Thyroid gland (tissue), 4 donors: ENCODE measurements around the gene DGKZ. TPM values are rescaled to one million over a fixed set of nuclear protein-coding genes. Genes with fewer than 3 reads are reported as not detected.
A peak's percentile ranks its signal among the peaks of the same experiment; 100 is the strongest.

Experiments
- DNase-seq, 2 donors: peaks; one replicate each; pipeline ENCODE4 v3.0.0-alpha.2; 2019
- H3K27ac ChIP-seq, 3 donors: fragments of 200-600 bp; sonication (generic); 1 replicate in 2 of 3; 2 replicates in 1 of 3; pipeline ENCODE4 v1.5.1; 2016 to 2019; ENCODE audit warnings: mild to moderate bottlenecking in 1 of 3, moderate library complexity in 1 of 3
- H3K27me3 ChIP-seq: fragments of 200-600 bp; sonication (generic); one replicate; pipeline ENCODE4 v1.5.1; 2019
- H3K36me3 ChIP-seq, 2 donors: fragments of 200-600 bp; sonication (generic); one replicate each; pipeline ENCODE4 v1.5.1; 2016 to 2019
- H3K4me1 ChIP-seq, 2 donors: fragments of 200-600 bp; sonication (generic); one replicate each; pipeline ENCODE4 v1.5.1; 2017 to 2019
- H3K4me3 ChIP-seq, 3 donors: fragments of 200-600 bp; sonication (generic); replicated peaks in 1 of 3; 1 replicate in 2 of 3; 2 replicates in 1 of 3; pipeline ENCODE4 v1.5.1; 2016; ENCODE audit warnings: mild to moderate bottlenecking in 1 of 3
- H3K9me3 ChIP-seq: fragments of 200-600 bp; sonication (generic); one replicate; pipeline ENCODE4 v1.5.1; 2017
- CTCF ChIP-seq, 6 experiments: fragments of 200-600 bp in 3 of 6; fragments of 450-650 bp in 3 of 6; sonication (generic) in 3 of 6; IDR thresholded peaks; one replicate each; pipeline ENCODE4 v1.5.1; 2016 to 2019; ENCODE audit warnings: antibody characterized with exemption in 6 of 6, mild to moderate bottlenecking in 2 of 6, inconsistent platforms in 1 of 6, moderate library complexity in 1 of 6
- POLR2A ChIP-seq, 2 donors: fragments of 450-650 bp; IDR thresholded peaks; one replicate each; pipeline ENCODE4 v1.6.1; 2017; ENCODE audit warnings: antibody characterized with exemption in 2 of 2, mild to moderate bottlenecking in 2 of 2, moderate library complexity in 1 of 2
- WGBS, 2 donors: methylation state at CpG; one replicate each; pipeline ENCODE4 v1.1.5; 2017; 5-methylcytosine and 5-hydroxymethylcytosine counted together
- intact Hi-C: fragments of 100-400 bp; cut with DNase I; formaldehyde crosslinking; loops from one replicate; pipeline ENCODE4 v1.15.1; 2023
- total RNA-seq, 4 donors: library from RNA; depleted of rRNA; stranded (reverse); fragments of >200 nt; gene quantifications; one replicate each; pipeline ENCODE4 v1.2.3, GENCODE V29; 2016

The DGKZ gene
- total RNA-seq, 4 donors from 2014 or later: 29.7 to 53.5 (median 41.8) TPM

DNA sequence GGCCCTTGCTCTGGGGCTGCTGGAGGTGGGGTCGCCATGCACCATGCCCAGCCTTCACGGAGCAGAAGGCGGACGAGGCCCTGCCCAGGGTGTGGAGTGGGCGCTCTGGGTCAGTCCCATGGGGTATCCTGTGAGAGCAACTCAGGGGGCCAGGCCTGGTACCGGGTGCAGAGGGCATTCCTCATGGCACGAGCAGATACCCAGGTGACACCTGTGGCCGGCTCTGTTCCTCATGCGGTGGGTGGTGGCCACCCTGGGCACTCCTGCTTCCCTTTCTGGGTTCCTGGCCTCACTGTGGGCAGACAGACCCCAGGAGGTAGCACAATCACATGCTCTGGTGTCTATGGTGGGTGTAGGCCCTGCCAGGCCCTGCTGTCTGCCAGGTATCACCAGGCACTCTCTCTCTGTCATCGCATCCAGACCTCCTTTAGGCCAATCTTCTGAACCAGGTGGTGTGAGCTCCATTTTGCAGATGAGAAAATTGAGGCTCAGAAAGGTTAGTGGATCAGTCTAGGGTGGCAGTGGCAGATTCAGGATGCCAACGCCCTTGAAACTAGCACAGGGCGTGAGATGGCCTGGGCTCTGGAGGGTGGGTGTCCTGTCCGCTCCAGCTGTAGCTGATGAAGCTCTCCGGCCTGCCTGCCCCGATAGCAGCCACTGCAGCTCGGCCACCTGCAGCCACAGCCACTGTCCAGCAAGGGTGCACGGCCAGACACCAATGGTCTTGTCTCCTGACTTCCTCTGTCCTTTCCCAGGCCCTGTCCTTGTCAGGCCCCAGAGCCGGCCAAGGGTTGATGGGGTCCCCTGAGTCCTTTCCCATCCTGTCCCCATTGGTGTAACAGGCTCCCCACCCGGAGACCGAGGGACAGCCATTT lies 15.1 kb downstream of the DGKZ start:
- H3K36me3 ChIP-seq: no peaks in the 10 kb centered on the region
- 76 to 84% methylated on average over 19 to 20 of the region's 20 CpGs for WGBS, 2 donors
- peaks cover 18 to 27% of the 10 kb centered on the region in 2 donors for H3K4me1 ChIP-seq
- no peak for DNase-seq
- no peak for TF ChIP-seq POLR2A (IDR thresholded peaks at IDR 0.05)
- no peak for TF ChIP-seq CTCF (IDR thresholded peaks at IDR 0.05)
- H3K4me3 ChIP-seq: no peak overlapping the region
- peak overlapping the region in 2 of 3 donors; percentile 38 to 43 for H3K27ac ChIP-seq
- no peaks in the 10 kb centered on the region for H3K9me3 ChIP-seq
- intact Hi-C loops: no loop called here
- no peaks in the 10 kb centered on the region for H3K27me3 ChIP-seq

DNA sequence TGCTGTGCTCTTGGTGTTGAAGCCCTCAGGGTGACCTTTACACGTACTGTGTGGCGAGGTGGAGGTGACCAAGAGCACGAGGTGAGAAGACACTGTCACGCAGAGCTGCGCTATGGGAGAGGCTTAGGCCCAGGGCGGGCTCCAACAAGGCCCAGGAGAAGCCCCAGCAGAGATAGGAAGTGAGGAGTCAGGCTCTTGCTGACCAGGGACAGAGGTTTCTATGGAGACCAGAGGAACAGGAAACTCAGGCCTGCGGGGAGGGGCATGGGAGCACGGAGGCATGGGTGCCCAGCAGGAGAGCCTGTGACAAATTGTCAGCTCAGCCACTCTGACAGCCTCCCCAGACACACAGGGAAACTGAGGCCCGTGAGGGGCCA lies 15.8 kb downstream of the DGKZ start:
- no peak overlapping the region for H3K4me3 ChIP-seq

GRCh38 chr11:46363455-46364005 lies 16.3 kb downstream of the DGKZ start:
- H3K9me3 ChIP-seq: no peaks in the 10 kb centered on the region
- TF ChIP-seq POLR2A (IDR thresholded peaks at IDR 0.05) (no peak), CTCF (IDR thresholded peaks at IDR 0.05) (no peak)
- intact Hi-C loops: no loop called here
- no peak overlapping the region for H3K4me3 ChIP-seq
- peaks cover 0 to 7% of the 10 kb centered on the region in 2 donors for H3K36me3 ChIP-seq
- no peak overlapping the region for H3K27ac ChIP-seq
- H3K27me3 ChIP-seq: no peaks in the 10 kb centered on the region
- DNase-seq: no peak
- WGBS, 2 donors: 50 to 72% methylated on average over 8 to 9 of the region's 21 CpGs
- peaks cover 18 to 29% of the 10 kb centered on the region in 2 donors for H3K4me1 ChIP-seq

More for the DNA sequence above, 15.8 kb downstream of the DGKZ start:
- peak overlapping the region in 2 of 3 donors; percentile 38 to 43 for H3K27ac ChIP-seq
- no peak for DNase-seq
- peaks cover 18 to 29% of the 10 kb centered on the region in 2 donors for H3K4me1 ChIP-seq
- intact Hi-C loops: no loop called here
- no peak for TF ChIP-seq CTCF (IDR thresholded peaks at IDR 0.05)
- TF ChIP-seq POLR2A (IDR thresholded peaks at IDR 0.05): no peak
- H3K9me3 ChIP-seq: no peaks in the 10 kb centered on the region
- no peaks in the 10 kb centered on the region for H3K27me3 ChIP-seq
- 74 to 89% methylated on average over 9 of the region's 9 CpGs for WGBS, 2 donors
- peaks cover 0 to 3% of the 10 kb centered on the region in 2 donors for H3K36me3 ChIP-seq

GRCh38 chr11:46364056-46364455 lies 16.8 kb downstream of the DGKZ start:
- no peak for DNase-seq
- intact Hi-C loops: no loop called here
- Histone ChIP-seq H3K27ac (no peak overlapping the region), H3K9me3 (no peaks in the 10 kb centered on the region), H3K36me3 (peaks cover 0 to 7% of the 10 kb centered on the region in 2 donors), H3K4me1 (peaks cover 18 to 29% of the 10 kb centered on the region in 2 donors), H3K27me3 (no peaks in the 10 kb centered on the region), H3K4me3 (no peak overlapping the region)
- TF ChIP-seq CTCF (IDR thresholded peaks at IDR 0.05): no peak
- no peak for TF ChIP-seq POLR2A (IDR thresholded peaks at IDR 0.05)
- WGBS, 2 donors: 95% methylated on average over 6 to 7 of the region's 9 CpGs

DNA sequence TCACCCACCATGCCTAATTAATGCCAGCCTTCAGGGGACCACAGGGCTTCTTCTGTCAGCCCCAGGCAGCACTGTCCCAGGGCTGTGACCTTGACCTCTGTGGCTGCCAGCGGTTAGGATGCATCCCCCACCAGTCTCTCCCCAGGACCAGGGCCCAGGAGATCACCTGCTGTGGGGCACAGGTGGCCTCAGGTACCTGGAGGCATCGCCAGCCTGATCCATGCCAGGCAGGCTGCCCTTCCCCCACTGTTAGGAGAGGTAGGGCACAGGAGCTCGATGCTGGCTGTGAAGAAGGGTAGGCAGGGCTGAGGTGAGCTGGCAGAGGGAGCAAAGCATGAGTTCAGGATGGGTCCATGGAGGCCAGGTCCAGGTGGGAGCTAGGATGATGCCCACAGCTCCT lies 17.5 kb downstream of the DGKZ start:
- Histone ChIP-seq H3K4me1 (peaks cover 18 to 33% of the 10 kb centered on the region in 2 donors), H3K27me3 (no peaks in the 10 kb centered on the region), H3K9me3 (no peaks in the 10 kb centered on the region), H3K36me3 (peaks cover 0 to 7% of the 10 kb centered on the region in 2 donors), H3K4me3 (no peak overlapping the region), H3K27ac (no peak overlapping the region)
- TF ChIP-seq CTCF (IDR thresholded peaks at IDR 0.05): no peak
- no peak for TF ChIP-seq POLR2A (IDR thresholded peaks at IDR 0.05)
- intact Hi-C loops: no loop called here
- 83 to 100% methylated on average over 2 to 3 of the region's 3 CpGs for WGBS, 2 donors
- no peak for DNase-seq
